OCI-LY3 (cell line): Measurements from ENCODE around the gene MAPKAP1.

Source experiments
- H2AFZ ChIP-seq: fragments of 200-600, 300-600 bp; shearing (Covaris generic); 2 replicates; pipeline ENCODE4 v1.6.0; 2014; ENCODE audit warnings: antibody characterized with exemption, low read depth, low read length
- H3K27ac ChIP-seq: fragments of 200-600, 300-600 bp; sonication (generic); 2 replicates; pipeline ENCODE4 v1.5.1; 2014; ENCODE audit warnings: mild to moderate bottlenecking, low read length, moderate library complexity, mixed read lengths
- H3K27me3 ChIP-seq: fragments of 200-600, 300-600 bp; sonication (generic); 2 replicates; pipeline ENCODE4 v1.6.1; 2014; ENCODE audit warnings: low read depth, low read length, mixed read lengths
- H3K36me3 ChIP-seq: fragments of 200-600, 300-600 bp; sonication (generic); replicated peaks from 2 replicates; pipeline ENCODE3; 2014; ENCODE audit warnings: low read depth, low read length, mixed read lengths
- H3K4me1 ChIP-seq: fragments of 300-600, 200-600 bp; sonication (generic); 2 replicates; pipeline ENCODE4 v1.6.1; 2014; ENCODE audit warnings: low read length, mixed read lengths
- H3K4me2 ChIP-seq: fragments of 200-600, 300-600 bp; sonication (generic); 2 replicates; pipeline ENCODE4 v1.6.1; 2014; ENCODE audit warnings: low read length, mixed read lengths
- H3K4me3 ChIP-seq: fragments of 300-600, 200-600 bp; sonication (generic); 2 replicates; pipeline ENCODE4 v1.5.1; 2014; ENCODE audit warnings: antibody characterized with exemption, mild to moderate bottlenecking, low read length, moderate library complexity
- H3K79me2 ChIP-seq: fragments of 300-600, 200-600 bp; shearing (Covaris generic); 2 replicates; pipeline ENCODE4 v1.6.1; 2014; ENCODE audit warnings: mild to moderate bottlenecking, low read length, mixed read lengths
- H3K9ac ChIP-seq: fragments of 300-600, 200-600 bp; shearing (Covaris generic); 2 replicates; pipeline ENCODE4 v1.6.0; 2014; ENCODE audit warnings: mild to moderate bottlenecking, low read length, moderate library complexity
- H3K9me3 ChIP-seq: fragments of 200-600, 300-600 bp; shearing (Covaris generic); 2 replicates; pipeline ENCODE4 v1.6.1; 2014; ENCODE audit warnings: low read length, mixed read lengths; ENCODE audit not compliant: insufficient read depth
- H4K20me1 ChIP-seq: fragments of 200-600, 300-600 bp; sonication (generic); 2 replicates; pipeline ENCODE4 v1.6.1; 2016; ENCODE audit warnings: low read length, mixed read lengths; ENCODE audit not compliant: insufficient read depth
- CTCF ChIP-seq: fragments of 200-600, 300-600 bp; sonication (generic); IDR thresholded peaks from 2 replicates; pipeline ENCODE4 v1.5.1; 2014; ENCODE audit warnings: antibody characterized with exemption, low read length, low read depth
- EZH2phosphoT487 ChIP-seq: fragments of 200-600 bp; shearing (Covaris generic); IDR thresholded peaks from 2 replicates; pipeline ENCODE4 v1.6.1; 2018; ENCODE audit warnings: antibody characterized with exemption, mixed run types, low read depth

The MAPKAP1 gene

GRCh38 chr9:125559894-125560293 lies 147.1 kb downstream of the MAPKAP1 start:
- Histone ChIP-seq H3K79me2 (no peaks in the 10 kb centered on the region), H4K20me1 (peaks cover 12% of the 10 kb centered on the region; the same call in 1 of the 2 replicates), H3K27ac (no peak overlapping the region), H3K9me3 (no peaks in the 10 kb centered on the region), H3K4me3 (no peak overlapping the region), H3K27me3 (no peaks in the 10 kb centered on the region), H3K36me3 (peaks cover 7% of the 10 kb centered on the region), H2AFZ (no peak overlapping the region), H3K9ac (no peak overlapping the region), H3K4me2 (no peak overlapping the region), H3K4me1 (peaks cover 11% of the 10 kb centered on the region)
- TF ChIP-seq EZH2phosphoT487 (no peak), CTCF (no peak)

GRCh38 chr9:125559194-125559593 lies 147.8 kb downstream of the MAPKAP1 start:
- H3K9me3 ChIP-seq, result no peaks in the 10 kb centered on the region
- no peak overlapping the region for H3K27ac ChIP-seq
- H3K9ac ChIP-seq, result no peak overlapping the region
- no peak for TF ChIP-seq EZH2phosphoT487
- no peak for TF ChIP-seq CTCF
- H3K79me2 ChIP-seq, result no peaks in the 10 kb centered on the region
- peaks cover 7% of the 10 kb centered on the region for H3K36me3 ChIP-seq
- peaks cover 12% of the 10 kb centered on the region; the same call in 1 of the 2 replicates for H4K20me1 ChIP-seq
- H3K4me3 ChIP-seq, result no peak overlapping the region
- no peaks in the 10 kb centered on the region for H3K27me3 ChIP-seq
- peaks cover 11% of the 10 kb centered on the region for H3K4me1 ChIP-seq
- H2AFZ ChIP-seq, result no peak overlapping the region
- H3K4me2 ChIP-seq, result no peak overlapping the region

- peaks cover 11% of the 10 kb centered on the region for H3K4me1 ChIP-seq
- no peaks in the 10 kb centered on the region for H3K9me3 ChIP-seq
- no peak overlapping the region for H3K4me3 ChIP-seq
- no peak overlapping the region for H3K27ac ChIP-seq
- H4K20me1 ChIP-seq, result peaks cover 12% of the 10 kb centered on the region; the same call in 1 of the 2 replicates
- TF ChIP-seq CTCF (peak; percentile 87), EZH2phosphoT487 (no peak)
- H3K9ac ChIP-seq, result no peak overlapping the region
- no peak overlapping the region for H3K4me2 ChIP-seq
- H3K27me3 ChIP-seq, result no peaks in the 10 kb centered on the region
- H2AFZ ChIP-seq, result no peak overlapping the region
- peaks cover 7% of the 10 kb centered on the region for H3K36me3 ChIP-seq
- H3K79me2 ChIP-seq, result no peaks in the 10 kb centered on the region
These were observed 148.4 kb downstream of the MAPKAP1 start for GRCh38 chr9:125558453-125559092.

GRCh38 chr9:125556046-125556721 lies 150.8 kb downstream of the MAPKAP1 start:
- Histone ChIP-seq H3K27me3 (no peaks in the 10 kb centered on the region), H3K9me3 (no peaks in the 10 kb centered on the region), H3K27ac (no peak overlapping the region), H3K9ac (no peak overlapping the region), H3K79me2 (no peaks in the 10 kb centered on the region), H3K36me3 (peaks cover 7% of the 10 kb centered on the region), H2AFZ (no peak overlapping the region), H3K4me2 (no peak overlapping the region), H3K4me1 (peaks cover 3% of the 10 kb centered on the region), H3K4me3 (no peak overlapping the region), H4K20me1 (peaks cover 5% of the 10 kb centered on the region; the same call in 1 of the 2 replicates)
- no peak for TF ChIP-seq EZH2phosphoT487
- TF ChIP-seq CTCF, result no peak
